Type B pancreatic cell (in vitro differentiated cells): ENCODE results near the gene DHX58. TPM values are rescaled to one million over a fixed set of nuclear protein-coding genes. Genes with fewer than 3 reads are reported as not detected.
"Not testable (repeated sequence)": the region's sequence is repeated elsewhere in the genome, so short reads cannot be mapped to it uniquely, and the experiment has no call there.

Experiments used
- DNase-seq: peaks from one replicate; pipeline ENCODE4 v3.0.0; 2021; ENCODE audit warnings: mixed read lengths; ENCODE audit not compliant: unreplicated experiment; ENCODE audit errors: extremely low spot score
- H3K27ac Mint-ChIP-seq: 2 replicates; pipeline ENCODE4 v1.8.0; 2021; ENCODE audit warnings: mild to moderate bottlenecking, mixed read lengths
- H3K27me3 Mint-ChIP-seq: 2 replicates; pipeline ENCODE4 v1.8.0; 2021; ENCODE audit warnings: mixed read lengths
- H3K36me3 Mint-ChIP-seq: 2 replicates; pipeline ENCODE4 v1.8.0; 2021; ENCODE audit warnings: mixed read lengths
- H3K4me1 Mint-ChIP-seq: one replicate; pipeline ENCODE4 v1.8.0; 2021; ENCODE audit warnings: mixed read lengths; ENCODE audit not compliant: unreplicated experiment
- H3K4me3 Mint-ChIP-seq: 2 replicates; pipeline ENCODE4 v1.8.0; 2021; ENCODE audit warnings: mild to moderate bottlenecking, mixed read lengths
- H3K9me3 Mint-ChIP-seq: 2 replicates; pipeline ENCODE4 v1.8.0; 2021; ENCODE audit warnings: mixed read lengths
- CTCF ChIP-seq: fragments of 200-600 bp; sonication (generic); conservative IDR thresholded peaks from 2 replicates; pipeline ENCODE4 v1.5.0; 2021; ENCODE audit warnings: antibody characterized with exemption, mild to moderate bottlenecking
- total RNA-seq: library from RNA; stranded (reverse); gene quantifications from 2 replicates; pipeline ENCODE4 v1.2.1, GENCODE V29; 2021; ENCODE audit warnings: low replicate concordance

DHX58 gene
- total RNA-seq, 1 donor from 2014 or later: 0.72 TPM

GRCh38 chr17:42146911-42147607 is 34.5 kb upstream of the DHX58 start:
- Mint-ChIP-seq H3K9me3 (no peaks in the 10 kb centered on the region), H3K27me3 (no peaks in the 10 kb centered on the region), H3K27ac (no peak overlapping the region), H3K4me1 (peaks cover 10% of the 10 kb centered on the region), H3K4me3 (no peak overlapping the region), H3K36me3 (peaks cover 4% of the 10 kb centered on the region)
- no peak for TF ChIP-seq CTCF
- no peak for DNase-seq

- not testable (repeated sequence) for H3K27me3 Mint-ChIP-seq, H3K36me3 Mint-ChIP-seq, H3K4me1 Mint-ChIP-seq, H3K9me3 Mint-ChIP-seq, H3K4me3 Mint-ChIP-seq, DNase-seq
- peak overlapping the region; percentile 74 for H3K27ac Mint-ChIP-seq
These were observed 30.6 kb upstream of the DHX58 start for GRCh38 chr17:42143138-42143537.

GRCh38 chr17:42142371-42142896 is 29.9 kb upstream of the DHX58 start:
- no peak for DNase-seq
- peak overlapping the region; percentile 10 for H3K4me3 Mint-ChIP-seq
- H3K4me1 Mint-ChIP-seq: peaks cover 10% of the 10 kb centered on the region
- peaks cover 4% of the 10 kb centered on the region for H3K36me3 Mint-ChIP-seq
- no peaks in the 10 kb centered on the region for H3K27me3 Mint-ChIP-seq
- peak overlapping the region; percentile 74 for H3K27ac Mint-ChIP-seq
- no peak for TF ChIP-seq CTCF
- H3K9me3 Mint-ChIP-seq: no peaks in the 10 kb centered on the region

GRCh38 chr17:42141382-42141781 is 28.9 kb upstream of the DHX58 start:
- Mint-ChIP-seq H3K36me3 (peaks cover 4% of the 10 kb centered on the region), H3K4me1 (peaks cover 10% of the 10 kb centered on the region), H3K27me3 (no peaks in the 10 kb centered on the region), H3K4me3 (no peak overlapping the region), H3K27ac (no peak overlapping the region), H3K9me3 (no peaks in the 10 kb centered on the region)
- TF ChIP-seq CTCF: no peak
- no peak for DNase-seq

- not testable (repeated sequence) for H3K27me3 Mint-ChIP-seq, H3K9me3 Mint-ChIP-seq, H3K4me3 Mint-ChIP-seq, DNase-seq, H3K36me3 Mint-ChIP-seq, H3K27ac Mint-ChIP-seq
- peaks cover 13% of the 10 kb centered on the region for H3K4me1 Mint-ChIP-seq
These were observed 28.2 kb upstream of the DHX58 start for GRCh38 chr17:42140690-42141089.

GRCh38 chr17:42138749-42139492 is 26.4 kb upstream of the DHX58 start:
- no peak for DNase-seq
- H3K4me3 Mint-ChIP-seq: no peak overlapping the region
- no peak for TF ChIP-seq CTCF
- no peak overlapping the region for H3K27ac Mint-ChIP-seq
- no peaks in the 10 kb centered on the region for H3K27me3 Mint-ChIP-seq
- H3K4me1 Mint-ChIP-seq: peaks cover 17% of the 10 kb centered on the region
- no peaks in the 10 kb centered on the region for H3K9me3 Mint-ChIP-seq
- no peaks in the 10 kb centered on the region for H3K36me3 Mint-ChIP-seq
